ENCODE measurements around the gene NRCAM. TPM values are rescaled to one million over a fixed set of nuclear protein-coding genes. Genes with fewer than 3 reads are reported as not detected.

NRCAM gene
- total RNA-seq, 5 donors from 2014 or later (not counting 1 experiment from before 2014, with no cell fraction given): 3.1 to 10.7 (median 5.0) TPM

DNA sequence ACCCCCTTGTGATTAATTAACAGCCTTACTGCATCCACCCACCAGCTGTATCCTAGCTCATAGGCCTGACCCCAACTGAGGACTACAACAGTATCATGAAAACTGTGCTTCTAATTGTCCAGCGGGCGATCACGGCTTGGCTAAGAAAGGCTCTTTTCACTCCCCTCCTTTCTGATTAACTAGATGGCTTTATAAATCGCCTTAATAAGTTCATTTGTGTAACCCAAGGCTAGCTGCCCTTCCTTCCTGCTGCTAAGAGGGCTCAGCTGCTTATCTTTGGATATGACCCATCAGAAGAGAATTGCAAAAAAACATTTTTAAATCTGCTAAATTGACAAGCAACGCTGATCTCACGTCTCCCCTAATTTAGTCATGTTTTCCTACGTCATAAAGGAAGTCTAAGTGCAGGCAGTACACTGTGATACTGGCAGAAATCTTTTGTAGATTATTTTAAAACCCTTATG, 163.1 kb downstream of the NRCAM start:
- Histone ChIP-seq H3K27ac (ENCODE audit: low read length) (no peak overlapping the region), H3K36me3 (ENCODE audit: control insufficient read depth in 2 of 2, extremely low read depth in 1 of 2, insufficient read depth in 1 of 2, low read length in 1 of 2) (no peaks in the 10 kb centered on the region), H3K27me3 (replicated peaks in 1 of 2; ENCODE audit: control insufficient read depth in 2 of 2, extremely low read depth in 1 of 2, insufficient read depth in 2 of 2, low read length in 1 of 2) (no peaks in the 10 kb centered on the region), H3K4me1 (ENCODE audit: control insufficient read depth in 1 of 2, extremely low read depth in 1 of 2, insufficient read depth in 2 of 2, low read length in 2 of 2) (no peaks in the 10 kb centered on the region), H3K4me3 (ENCODE audit: control insufficient read depth in 1 of 2, extremely low read depth in 1 of 2, low read length in 1 of 2) (no peak overlapping the region), H3K9me3 (no peaks in the 10 kb centered on the region)
- ChIA-PET CTCF (no interaction called here), POLR2A (no interaction called here)
- no peaks in the 10 kb centered on the region for H3K36me3 Mint-ChIP-seq
- H3K4me3 Mint-ChIP-seq: no peak overlapping the region
- peaks cover 3 to 9% of the 10 kb centered on the region in 2 donors for H3K27me3 Mint-ChIP-seq
- DNase-seq (no peak), ATAC-seq (replicated peaks in 1 of 4) (no peak)
- no peaks in the 10 kb centered on the region for H3K9me3 Mint-ChIP-seq
- H3K4me1 Mint-ChIP-seq: no peaks in the 10 kb centered on the region
- no CpG with 5 or more reads among the region's 7 CpGs for WGBS (ENCODE audit: insufficient coverage)
- H3K27ac Mint-ChIP-seq: no peak overlapping the region

DNA sequence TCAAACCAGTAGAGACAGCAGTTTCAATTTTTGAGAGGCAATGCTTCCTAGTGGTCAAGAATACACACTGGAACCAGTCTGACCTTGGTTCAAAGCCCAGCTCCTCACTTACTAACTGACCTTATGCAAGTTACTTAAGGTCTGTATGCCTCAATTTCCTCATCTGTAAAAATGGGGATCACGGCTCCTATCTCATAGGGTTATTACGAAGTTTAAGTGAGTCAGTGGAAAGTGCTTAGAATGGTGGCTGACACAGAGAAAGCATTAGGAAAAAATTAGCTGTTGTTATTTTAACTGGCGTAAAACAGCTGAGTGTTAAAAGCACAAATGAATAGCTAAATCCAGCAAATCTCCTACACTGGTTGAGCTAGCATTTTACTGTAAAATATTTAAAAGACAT, 163.7 kb downstream of the NRCAM start:
- H3K36me3 ChIP-seq (ENCODE audit: control insufficient read depth in 2 of 2, extremely low read depth in 1 of 2, insufficient read depth in 1 of 2, low read length in 1 of 2): no peaks in the 10 kb centered on the region
- no peak overlapping the region for H3K27ac Mint-ChIP-seq
- DNase-seq: no peak
- peaks cover under 1 to 9% of the 10 kb centered on the region in 2 donors for H3K27me3 Mint-ChIP-seq
- CTCF ChIA-PET: no interaction called here
- no peaks in the 10 kb centered on the region for H3K27me3 ChIP-seq (replicated peaks in 1 of 2; ENCODE audit: control insufficient read depth in 2 of 2, extremely low read depth in 1 of 2, insufficient read depth in 2 of 2, low read length in 1 of 2)
- H3K27ac ChIP-seq (ENCODE audit: low read length): no peak overlapping the region
- H3K36me3 Mint-ChIP-seq: no peaks in the 10 kb centered on the region
- H3K9me3 ChIP-seq: no peaks in the 10 kb centered on the region
- no peaks in the 10 kb centered on the region for H3K4me1 ChIP-seq (ENCODE audit: control insufficient read depth in 1 of 2, extremely low read depth in 1 of 2, insufficient read depth in 2 of 2, low read length in 2 of 2)
- no peaks in the 10 kb centered on the region for H3K4me1 Mint-ChIP-seq
- no peak overlapping the region for H3K4me3 Mint-ChIP-seq
- POLR2A ChIA-PET: no interaction called here
- no CpG with 5 or more reads among the region's 3 CpGs for WGBS (ENCODE audit: insufficient coverage)
- H3K4me3 ChIP-seq (ENCODE audit: control insufficient read depth in 1 of 2, extremely low read depth in 1 of 2, low read length in 1 of 2): no peak overlapping the region
- no peaks in the 10 kb centered on the region for H3K9me3 Mint-ChIP-seq
- no peak for ATAC-seq (replicated peaks in 1 of 4)

DNA sequence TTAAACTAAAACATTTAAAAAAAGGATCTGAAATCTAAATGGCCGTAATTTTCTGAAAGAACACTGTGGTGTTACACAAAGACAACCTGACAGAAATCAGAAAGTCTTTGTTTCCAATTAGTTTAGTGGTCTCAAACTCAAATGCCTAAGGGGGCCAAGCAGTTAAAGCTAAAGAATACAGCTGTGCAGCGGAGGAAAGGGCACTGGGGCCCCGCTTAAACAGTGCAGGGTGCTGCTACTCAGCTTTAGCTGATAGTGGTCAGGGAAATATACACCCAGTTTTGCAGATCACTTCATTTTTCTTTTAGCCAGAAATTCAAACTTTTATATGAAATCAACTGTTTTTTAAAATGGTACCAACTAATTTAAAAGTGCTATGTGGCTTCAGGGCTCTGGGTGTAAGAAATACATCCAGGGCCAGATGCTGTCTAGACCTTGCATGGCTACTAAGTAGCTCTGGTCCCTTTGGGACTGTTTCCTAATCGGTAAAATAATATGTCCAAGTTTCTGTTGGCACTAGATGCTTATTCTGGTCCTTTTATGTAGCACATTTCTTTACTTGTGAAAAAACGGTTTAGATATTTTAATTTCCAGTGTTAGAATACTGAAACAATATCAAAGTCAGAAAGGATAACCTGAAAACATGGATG, 164.3 kb downstream of the NRCAM start:
- no peaks in the 10 kb centered on the region for H3K27me3 ChIP-seq (replicated peaks in 1 of 2; ENCODE audit: control insufficient read depth in 2 of 2, extremely low read depth in 1 of 2, insufficient read depth in 2 of 2, low read length in 1 of 2)
- H3K4me3 ChIP-seq (ENCODE audit: control insufficient read depth in 1 of 2, extremely low read depth in 1 of 2, low read length in 1 of 2): no peak overlapping the region
- no peaks in the 10 kb centered on the region for H3K4me1 Mint-ChIP-seq
- H3K36me3 ChIP-seq (ENCODE audit: control insufficient read depth in 2 of 2, extremely low read depth in 1 of 2, insufficient read depth in 1 of 2, low read length in 1 of 2): no peaks in the 10 kb centered on the region
- no peaks in the 10 kb centered on the region for H3K9me3 ChIP-seq
- 100% methylated on average over 3 of the region's 5 CpGs for WGBS (ENCODE audit: insufficient coverage)
- H3K27ac Mint-ChIP-seq: no peak overlapping the region
- peaks cover 3 to 13% of the 10 kb centered on the region in 2 donors for H3K27me3 Mint-ChIP-seq
- peaks cover 0 to 4% (median 2%) of the 10 kb centered on the region in 3 donors for H3K9me3 Mint-ChIP-seq
- H3K27ac ChIP-seq (ENCODE audit: low read length): no peak overlapping the region
- H3K4me1 ChIP-seq (ENCODE audit: control insufficient read depth in 1 of 2, extremely low read depth in 1 of 2, insufficient read depth in 2 of 2, low read length in 2 of 2): no peaks in the 10 kb centered on the region
- H3K4me3 Mint-ChIP-seq: no peak overlapping the region
- ATAC-seq (replicated peaks in 1 of 4) (no peak), DNase-seq (no peak)
- no peaks in the 10 kb centered on the region for H3K36me3 Mint-ChIP-seq
- CTCF ChIA-PET: no interaction called here
- POLR2A ChIA-PET: no interaction called here

DNA sequence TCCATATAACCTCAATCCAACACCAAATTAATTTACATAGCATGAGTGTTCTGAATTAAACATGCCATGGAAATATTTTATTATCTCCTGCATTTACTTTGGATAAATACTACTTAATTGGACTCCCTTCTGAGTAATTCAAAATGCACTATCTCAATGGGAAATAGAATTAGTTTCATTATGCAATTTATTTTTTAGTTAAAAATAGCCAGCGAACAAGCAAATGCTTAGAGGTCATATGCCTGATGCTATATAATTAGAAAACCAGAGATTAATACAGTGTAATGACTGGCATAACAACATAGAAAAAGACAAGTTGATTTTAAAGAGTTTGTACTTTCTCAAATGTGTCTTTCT, 165.1 kb downstream of the NRCAM start:
- WGBS (ENCODE audit: insufficient coverage): no CpG with 5 or more reads among the region's 1 CpG
- H3K36me3 ChIP-seq (ENCODE audit: control insufficient read depth in 2 of 2, extremely low read depth in 1 of 2, insufficient read depth in 1 of 2, low read length in 1 of 2): no peaks in the 10 kb centered on the region
- DNase-seq (no peak), ATAC-seq (replicated peaks in 1 of 4) (no peak)
- H3K27ac Mint-ChIP-seq: no peak overlapping the region
- no peak overlapping the region for H3K4me3 ChIP-seq (ENCODE audit: control insufficient read depth in 1 of 2, extremely low read depth in 1 of 2, low read length in 1 of 2)
- ChIA-PET POLR2A (no interaction called here), CTCF (no interaction called here)
- no peaks in the 10 kb centered on the region for H3K4me1 Mint-ChIP-seq
- no peaks in the 10 kb centered on the region for H3K9me3 ChIP-seq
- no peaks in the 10 kb centered on the region for H3K27me3 ChIP-seq (replicated peaks in 1 of 2; ENCODE audit: control insufficient read depth in 2 of 2, extremely low read depth in 1 of 2, insufficient read depth in 2 of 2, low read length in 1 of 2)
- H3K36me3 Mint-ChIP-seq: no peaks in the 10 kb centered on the region
- H3K4me1 ChIP-seq (ENCODE audit: control insufficient read depth in 1 of 2, extremely low read depth in 1 of 2, insufficient read depth in 2 of 2, low read length in 2 of 2): no peaks in the 10 kb centered on the region
- no peak overlapping the region for H3K4me3 Mint-ChIP-seq
- peaks cover 0 to 4% (median 2%) of the 10 kb centered on the region in 3 donors for H3K9me3 Mint-ChIP-seq
- H3K27me3 Mint-ChIP-seq: peaks cover 3 to 15% of the 10 kb centered on the region in 2 donors
- H3K27ac ChIP-seq (ENCODE audit: low read length): no peak overlapping the region

DNA sequence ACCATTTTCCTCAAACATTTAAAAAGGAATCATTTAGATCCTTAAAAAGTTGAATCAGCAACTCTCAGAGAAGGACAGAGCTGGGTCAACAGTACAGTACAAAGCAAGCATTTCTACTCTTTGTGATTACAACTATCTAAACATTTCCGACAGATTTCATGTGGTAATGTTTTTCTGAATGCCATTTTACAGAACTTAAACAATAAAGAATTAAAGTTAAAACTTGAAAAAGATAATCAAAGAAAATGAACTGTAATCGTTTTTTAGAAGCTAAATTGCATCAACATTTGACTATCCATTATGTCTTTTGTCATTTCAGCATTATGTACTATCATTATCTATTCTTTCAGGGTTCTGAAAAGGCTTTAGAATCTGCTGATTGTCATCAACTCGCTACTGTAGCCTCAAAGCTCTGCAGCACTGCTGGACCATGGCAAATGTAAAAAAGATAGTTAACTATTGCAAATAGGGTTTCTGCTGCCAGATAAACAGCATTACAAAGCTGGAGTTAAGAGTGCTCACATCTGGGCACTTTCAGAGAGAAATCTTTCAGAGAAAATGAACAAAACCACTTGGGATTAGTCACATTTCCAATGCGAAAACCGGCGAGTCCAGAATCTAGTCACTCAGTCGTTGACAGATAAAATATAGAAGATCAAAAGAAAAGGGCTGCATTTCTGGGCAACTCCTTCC, 165.6 kb downstream of the NRCAM start:
- Mint-ChIP-seq H3K4me3 (no peak overlapping the region), H3K27me3 (peaks cover 3 to 11% of the 10 kb centered on the region in 2 donors), H3K27ac (no peak overlapping the region), H3K4me1 (no peaks in the 10 kb centered on the region), H3K36me3 (no peaks in the 10 kb centered on the region), H3K9me3 (peaks cover 0 to 4% (median 2%) of the 10 kb centered on the region in 3 donors)
- ChIA-PET POLR2A (no interaction called here), CTCF (no interaction called here)
- no peak for DNase-seq
- Histone ChIP-seq H3K4me1 (ENCODE audit: control insufficient read depth in 1 of 2, extremely low read depth in 1 of 2, insufficient read depth in 2 of 2, low read length in 2 of 2) (no peaks in the 10 kb centered on the region), H3K4me3 (ENCODE audit: control insufficient read depth in 1 of 2, extremely low read depth in 1 of 2, low read length in 1 of 2) (no peak overlapping the region), H3K27me3 (replicated peaks in 1 of 2; ENCODE audit: control insufficient read depth in 2 of 2, extremely low read depth in 1 of 2, insufficient read depth in 2 of 2, low read length in 1 of 2) (no peaks in the 10 kb centered on the region), H3K9me3 (no peaks in the 10 kb centered on the region), H3K36me3 (ENCODE audit: control insufficient read depth in 2 of 2, extremely low read depth in 1 of 2, insufficient read depth in 1 of 2, low read length in 1 of 2) (no peaks in the 10 kb centered on the region), H3K27ac (ENCODE audit: low read length) (no peak overlapping the region)
- no peak for ATAC-seq (replicated peaks in 1 of 4)
- WGBS (ENCODE audit: insufficient coverage): 100% methylated on average over 2 of the region's 7 CpGs

DNA sequence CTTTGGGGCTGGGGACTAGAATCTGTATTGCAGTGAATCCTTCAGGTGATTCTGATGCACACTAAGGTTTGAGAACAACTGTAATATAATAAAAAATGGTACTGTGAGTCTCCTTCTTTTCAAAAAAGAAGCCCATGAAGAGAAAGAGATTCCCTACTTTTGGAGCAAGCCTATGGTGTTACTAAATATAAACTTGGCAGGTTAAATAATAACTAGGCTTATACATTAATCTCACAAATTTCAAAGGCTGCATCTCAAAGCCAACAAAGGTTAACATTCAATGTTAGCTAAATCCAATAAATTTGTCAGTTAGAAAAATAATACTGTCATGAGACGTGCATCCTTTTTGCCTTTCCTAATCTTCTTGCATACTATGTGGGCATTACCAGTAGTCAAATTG, 166.4 kb downstream of the NRCAM start:
- POLR2A ChIA-PET: no interaction called here
- no CpG with 5 or more reads among the region's 1 CpG for WGBS (ENCODE audit: insufficient coverage)
- no peak for ATAC-seq (replicated peaks in 1 of 4)
- H3K4me3 ChIP-seq (ENCODE audit: control insufficient read depth in 1 of 2, extremely low read depth in 1 of 2, low read length in 1 of 2): no peak overlapping the region
- Mint-ChIP-seq H3K27ac (no peak overlapping the region), H3K9me3 (peaks cover 0 to 4% (median 2%) of the 10 kb centered on the region in 3 donors), H3K4me1 (peaks cover 0 to under 1% (median 0%) of the 10 kb centered on the region in 3 donors), H3K4me3 (no peak overlapping the region), H3K36me3 (no peaks in the 10 kb centered on the region), H3K27me3 (peaks cover 3 to 6% of the 10 kb centered on the region in 2 donors)
- no peaks in the 10 kb centered on the region for H3K9me3 ChIP-seq
- no peak for DNase-seq
- H3K27ac ChIP-seq (ENCODE audit: low read length): no peak overlapping the region
- H3K36me3 ChIP-seq (ENCODE audit: control insufficient read depth in 2 of 2, extremely low read depth in 1 of 2, insufficient read depth in 1 of 2, low read length in 1 of 2): no peaks in the 10 kb centered on the region
- CTCF ChIA-PET: interaction anchor here in 1 of 2 donors (0.6 kb wide), 1 partner anchor 19 kb away, joined by 3 read pairs; no protein-coding TSS in a partner anchor
- no peaks in the 10 kb centered on the region for H3K4me1 ChIP-seq (ENCODE audit: control insufficient read depth in 1 of 2, extremely low read depth in 1 of 2, insufficient read depth in 2 of 2, low read length in 2 of 2)
- no peaks in the 10 kb centered on the region for H3K27me3 ChIP-seq (replicated peaks in 1 of 2; ENCODE audit: control insufficient read depth in 2 of 2, extremely low read depth in 1 of 2, insufficient read depth in 2 of 2, low read length in 1 of 2)

Data from T-cell (primary cell).